GM19351 (cell line): ENCODE results near the gene EIF4E2.

ENCODE experiments used
- ATAC-seq: cut with Tn5 transposase; IDR thresholded peaks from one replicate; pipeline ENCODE4 v1.9.1; 2021; ENCODE audit warnings: mild to moderate bottlenecking, moderate library complexity; ENCODE audit not compliant: unreplicated experiment

The EIF4E2 gene

GRCh38 chr2:232535761-232536530 is 14.5 kb upstream of the EIF4E2 start:
- no peak for ATAC-seq

GRCh38 chr2:232537079-232537478 is 13.4 kb upstream of the EIF4E2 start:
- no peak for ATAC-seq

- ATAC-seq = no peak
Measured at GRCh38 chr2:232537499-232537898, 13.0 kb upstream of the EIF4E2 start.

- ATAC-seq = no peak
Measured at GRCh38 chr2:232538671-232539070, 11.8 kb upstream of the EIF4E2 start.

GRCh38 chr2:232539298-232540231 is 10.9 kb upstream of the EIF4E2 start, which contains the start of gene CHRNG:
Gene CHRNG (plus strand): TSS chr2:232539692. CDS start chr2:232539748, 56 bp downstream.
- ATAC-seq = no peak

- ATAC-seq = no peak
Measured at GRCh38 chr2:232540441-232541041, 9.9 kb upstream of the EIF4E2 start.

GRCh38 chr2:232541195-232541960 is 9.1 kb upstream of the EIF4E2 start:
- no peak for ATAC-seq

- ATAC-seq = no peak
Measured at GRCh38 chr2:232541961-232542714, 8.4 kb upstream of the EIF4E2 start.

GRCh38 chr2:232542715-232543467 is 7.6 kb upstream of the EIF4E2 start:
- ATAC-seq = no peak

- ATAC-seq = no peak
Measured at GRCh38 chr2:232543491-232543890, 7.0 kb upstream of the EIF4E2 start.

- no peak for ATAC-seq
Measured at GRCh38 chr2:232543928-232544631, 6.4 kb upstream of the EIF4E2 start.

- no peak for ATAC-seq
Measured at GRCh38 chr2:232544674-232545073, 5.8 kb upstream of the EIF4E2 start.

GRCh38 chr2:232545511-232546375 is 4.7 kb upstream of the EIF4E2 start:
- ATAC-seq = no peak

- no peak for ATAC-seq
Measured at GRCh38 chr2:232547991-232548390, 2.5 kb upstream of the EIF4E2 start.

GRCh38 chr2:232549655-232550353 is 685 bp upstream of the EIF4E2 start:
- ATAC-seq = peak; percentile 35

GRCh38 chr2:232551250-232551638 is 755 bp downstream of the EIF4E2 start:
- ATAC-seq = no peak

- ATAC-seq = no peak
Measured at GRCh38 chr2:232551776-232552175, 1.3 kb downstream of the EIF4E2 start.
